SU-DHL-6 (cell line): ENCODE measurements around the gene CTDSPL.

ENCODE experiments used
- H2AFZ ChIP-seq: fragments of 200-600 bp; sonication (generic); 2 replicates; pipeline ENCODE4 v1.6.1; 2014; ENCODE audit warnings: low read depth, mild to moderate bottlenecking, moderate library complexity, mixed read lengths, antibody characterized with exemption, low read length; ENCODE audit not compliant: severe bottlenecking
- H3F3A ChIP-seq: fragments of 200-600 bp; shearing (Covaris generic); 2 replicates; pipeline ENCODE4 v1.6.0; 2016; ENCODE audit warnings: antibody characterized with exemption, mild to moderate bottlenecking; ENCODE audit not compliant: insufficient read depth
- H3K27ac ChIP-seq: fragments of 200-600 bp; sonication (generic); 2 replicates; pipeline ENCODE4 v1.5.1; 2016; ENCODE audit warnings: low read depth, mild to moderate bottlenecking, low read length, moderate library complexity, mixed read lengths
- H3K27me3 ChIP-seq: fragments of 200-600 bp; sonication (generic), shearing (Covaris generic); 2 replicates; pipeline ENCODE4 v1.6.0; 2014; ENCODE audit warnings: mild to moderate bottlenecking, low read length
- H3K36me3 ChIP-seq: fragments of 200-600 bp; sonication (generic); 2 replicates; pipeline ENCODE4 v1.6.1; 2014; ENCODE audit warnings: mild to moderate bottlenecking, low read length, mixed read lengths
- H3K4me2 ChIP-seq: fragments of 300-600, 200-600 bp; shearing (Covaris generic), sonication (generic); 2 replicates; pipeline ENCODE4 v1.6.0; 2014; ENCODE audit warnings: low read length, low read depth, mild to moderate bottlenecking; ENCODE audit not compliant: poor library complexity, severe bottlenecking
- H3K4me3 ChIP-seq: fragments of 200-600 bp; sonication (generic); 2 replicates; pipeline ENCODE4 v1.5.1; 2014; ENCODE audit warnings: antibody characterized with exemption, low read length, mild to moderate bottlenecking, mixed read lengths; ENCODE audit not compliant: insufficient read depth, poor library complexity, severe bottlenecking
- H3K79me2 ChIP-seq: fragments of 200-600 bp; sonication (generic); 2 replicates; pipeline ENCODE4 v1.6.1; 2014; ENCODE audit warnings: mild to moderate bottlenecking, low read length, moderate library complexity; ENCODE audit not compliant: insufficient read depth
- H3K9ac ChIP-seq: fragments of 200-600 bp; sonication (generic); 2 replicates; pipeline ENCODE4 v1.7.0; 2014; ENCODE audit warnings: mild to moderate bottlenecking, low read length
- H3K9me2 ChIP-seq: fragments of 200-600 bp; sonication (generic); replicated peaks from 2 replicates; pipeline ENCODE4 v1.6.1; 2014; ENCODE audit warnings: low read length; ENCODE audit not compliant: insufficient read depth
- H3K9me3 ChIP-seq: fragments of 200-600 bp; sonication (generic); 2 replicates; pipeline ENCODE4 v1.6.1; 2014; ENCODE audit warnings: low read length, mixed read lengths; ENCODE audit not compliant: insufficient read depth
- H4K20me1 ChIP-seq: fragments of 200-600 bp; sonication (generic); 2 replicates; pipeline ENCODE4 v1.6.1; 2014; ENCODE audit warnings: low read depth, mild to moderate bottlenecking, antibody characterized with exemption, low read length, moderate library complexity, mixed read lengths
- EZH2phosphoT487 ChIP-seq: fragments of 200-600 bp; sonication (generic), shearing (Covaris generic); conservative IDR thresholded peaks from 2 replicates; pipeline ENCODE4 v1.6.1; 2018; ENCODE audit warnings: mild to moderate bottlenecking, antibody characterized with exemption, low read length, moderate library complexity, mixed read lengths
- TF ChIP-seq, protein P1 (sequence below): fragments of 200-600 bp; sonication (generic); IDR thresholded peaks from one replicate; pipeline ENCODE4 v1.5.1; 2017; ENCODE audit warnings: antibody characterized with exemption, mild to moderate bottlenecking, low read length, moderate library complexity; ENCODE audit not compliant: insufficient read depth, poor library complexity, severe bottlenecking

CTDSPL gene

DNA sequence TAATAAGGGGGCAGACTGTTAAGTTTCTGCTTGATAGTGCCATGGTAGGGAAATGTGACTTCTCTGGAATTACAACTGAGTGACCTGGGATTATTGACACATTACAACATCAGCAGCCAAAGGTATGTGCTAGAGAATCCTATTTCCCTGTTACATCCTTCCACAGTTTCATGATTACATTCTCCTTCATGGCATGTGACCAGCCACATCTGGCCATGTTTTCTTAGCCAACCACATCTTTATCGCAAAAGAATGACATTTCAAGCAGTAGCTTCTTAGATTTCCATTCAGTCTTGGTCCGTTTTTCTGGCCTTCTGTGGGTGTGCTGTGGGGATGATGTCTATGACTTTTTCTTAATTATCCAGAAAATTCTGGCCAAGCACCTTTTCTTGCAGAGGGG is 45.4 kb upstream of the CTDSPL start:
- H3K9me2 ChIP-seq: no peaks in the 10 kb centered on the region
- no peak overlapping the region for H3K4me2 ChIP-seq
- H3K9ac ChIP-seq: no peak overlapping the region
- no peaks in the 10 kb centered on the region for H4K20me1 ChIP-seq
- no peak for TF ChIP-seq EZH2phosphoT487
- TF ChIP-seq, protein P1, sequence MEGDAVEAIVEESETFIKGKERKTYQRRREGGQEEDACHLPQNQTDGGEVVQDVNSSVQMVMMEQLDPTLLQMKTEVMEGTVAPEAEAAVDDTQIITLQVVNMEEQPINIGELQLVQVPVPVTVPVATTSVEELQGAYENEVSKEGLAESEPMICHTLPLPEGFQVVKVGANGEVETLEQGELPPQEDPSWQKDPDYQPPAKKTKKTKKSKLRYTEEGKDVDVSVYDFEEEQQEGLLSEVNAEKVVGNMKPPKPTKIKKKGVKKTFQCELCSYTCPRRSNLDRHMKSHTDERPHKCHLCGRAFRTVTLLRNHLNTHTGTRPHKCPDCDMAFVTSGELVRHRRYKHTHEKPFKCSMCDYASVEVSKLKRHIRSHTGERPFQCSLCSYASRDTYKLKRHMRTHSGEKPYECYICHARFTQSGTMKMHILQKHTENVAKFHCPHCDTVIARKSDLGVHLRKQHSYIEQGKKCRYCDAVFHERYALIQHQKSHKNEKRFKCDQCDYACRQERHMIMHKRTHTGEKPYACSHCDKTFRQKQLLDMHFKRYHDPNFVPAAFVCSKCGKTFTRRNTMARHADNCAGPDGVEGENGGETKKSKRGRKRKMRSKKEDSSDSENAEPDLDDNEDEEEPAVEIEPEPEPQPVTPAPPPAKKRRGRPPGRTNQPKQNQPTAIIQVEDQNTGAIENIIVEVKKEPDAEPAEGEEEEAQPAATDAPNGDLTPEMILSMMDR: no peak
- H3K9me3 ChIP-seq: no peaks in the 10 kb centered on the region
- H3K27ac ChIP-seq: no peak overlapping the region
- H2AFZ ChIP-seq: no peak overlapping the region
- no peaks in the 10 kb centered on the region for H3K36me3 ChIP-seq
- H3K4me3 ChIP-seq: no peak overlapping the region
- no peaks in the 10 kb centered on the region for H3K79me2 ChIP-seq
- H3F3A ChIP-seq: no peaks in the 10 kb centered on the region
- no peaks in the 10 kb centered on the region for H3K27me3 ChIP-seq

DNA sequence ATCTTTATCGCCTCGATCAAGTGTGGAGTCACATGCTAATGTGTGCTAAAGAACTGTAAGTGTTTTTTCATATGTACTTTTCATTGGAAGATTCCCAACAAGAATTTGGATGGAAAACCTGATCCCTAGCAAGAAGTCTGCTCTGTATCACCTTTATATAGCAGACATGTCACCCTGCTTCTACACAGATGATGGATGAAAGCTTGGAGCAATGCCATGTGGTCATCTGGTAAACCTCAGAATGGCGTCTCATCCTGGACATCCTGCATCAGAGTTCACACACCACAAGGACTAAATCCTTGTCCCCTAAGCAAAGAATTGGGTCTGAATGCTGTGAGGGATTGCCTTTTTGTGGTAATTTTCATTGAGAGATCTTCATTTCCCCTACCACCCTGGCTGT is 42.1 kb upstream of the CTDSPL start:
- Histone ChIP-seq H3K79me2 (no peaks in the 10 kb centered on the region), H3K36me3 (no peaks in the 10 kb centered on the region), H3K9me2 (no peaks in the 10 kb centered on the region), H3K4me3 (no peak overlapping the region), H3K9ac (no peak overlapping the region), H3K4me2 (no peak overlapping the region), H2AFZ (no peak overlapping the region), H3K9me3 (no peaks in the 10 kb centered on the region), H3K27me3 (no peaks in the 10 kb centered on the region), H3F3A (no peaks in the 10 kb centered on the region), H4K20me1 (no peaks in the 10 kb centered on the region), H3K27ac (no peak overlapping the region)
- TF ChIP-seq, protein P1: no peak
- no peak for TF ChIP-seq EZH2phosphoT487

DNA sequence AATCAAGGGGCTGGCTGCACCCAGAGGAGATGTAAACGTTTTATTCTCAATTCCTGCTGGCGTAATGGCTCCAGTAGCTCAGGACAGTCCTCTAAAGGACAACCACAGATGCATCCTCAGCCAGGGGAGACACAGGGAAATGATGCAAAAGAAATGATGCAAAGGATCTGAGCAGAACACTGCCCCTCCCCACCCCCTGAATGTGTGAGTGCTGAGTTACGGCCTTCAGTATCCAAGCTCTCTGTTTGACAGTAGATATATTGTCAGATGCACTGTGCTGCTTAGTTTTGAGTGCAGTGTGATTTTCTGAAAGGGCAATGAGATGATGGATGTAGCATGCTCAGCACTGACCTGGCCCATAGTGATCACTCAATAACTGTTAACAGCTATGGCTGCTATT is 41.4 kb upstream of the CTDSPL start:
- Histone ChIP-seq H2AFZ (no peak overlapping the region), H4K20me1 (no peaks in the 10 kb centered on the region), H3F3A (no peaks in the 10 kb centered on the region), H3K36me3 (no peaks in the 10 kb centered on the region), H3K4me2 (no peak overlapping the region), H3K27me3 (no peaks in the 10 kb centered on the region), H3K27ac (no peak overlapping the region), H3K79me2 (no peaks in the 10 kb centered on the region), H3K4me3 (no peak overlapping the region), H3K9ac (no peak overlapping the region), H3K9me2 (no peaks in the 10 kb centered on the region), H3K9me3 (no peaks in the 10 kb centered on the region)
- TF ChIP-seq EZH2phosphoT487: no peak
- TF ChIP-seq, protein P1: no peak
